HG02642 (cell line): Measurements from ENCODE around the gene CSF1R.

Source experiments
- ATAC-seq: cut with Tn5 transposase; IDR thresholded peaks from one replicate; pipeline ENCODE4 v1.9.1; 2021; ENCODE audit warnings: mild to moderate bottlenecking; ENCODE audit not compliant: unreplicated experiment, poor library complexity

CSF1R gene

DNA sequence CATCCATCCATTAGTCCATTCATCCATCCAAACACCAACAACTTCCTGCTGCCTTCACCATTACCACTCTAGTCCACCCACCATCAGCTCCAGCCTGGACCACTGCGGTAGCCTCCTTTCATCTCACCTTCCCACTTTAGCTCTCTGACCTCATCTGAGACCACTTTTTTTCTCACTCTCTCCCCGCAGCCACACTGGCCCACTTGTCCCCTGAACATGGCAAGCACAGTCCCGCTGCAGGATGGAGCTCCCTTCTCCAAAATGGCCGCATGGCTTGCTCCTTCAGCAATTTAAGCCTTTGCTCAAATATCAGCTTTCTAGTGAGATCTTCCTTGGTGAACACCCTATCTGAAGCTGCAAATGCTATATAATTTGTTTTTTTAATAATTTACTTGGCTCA, 11.1 kb downstream of the CSF1R start:
- ATAC-seq, result no peak

DNA sequence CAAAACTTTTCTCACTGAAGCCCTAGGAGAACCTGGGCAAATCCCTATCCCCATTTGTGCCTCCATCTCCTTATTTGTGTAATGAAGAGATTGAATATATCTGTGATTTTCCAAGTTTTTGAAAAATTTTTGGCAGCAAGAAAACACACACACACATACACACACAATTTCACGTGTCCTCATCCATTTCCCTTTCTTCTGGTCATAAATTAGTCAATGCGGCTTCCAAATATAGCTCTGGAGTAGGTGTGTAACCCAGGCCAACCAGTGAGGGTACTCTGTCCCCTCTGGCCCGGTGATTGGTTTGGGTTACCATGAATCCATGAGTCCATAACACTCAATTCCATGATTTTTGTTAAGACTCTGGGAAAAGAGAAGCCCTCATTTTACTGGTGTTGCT, 12.7 kb downstream of the CSF1R start:
- no peak for ATAC-seq

DNA sequence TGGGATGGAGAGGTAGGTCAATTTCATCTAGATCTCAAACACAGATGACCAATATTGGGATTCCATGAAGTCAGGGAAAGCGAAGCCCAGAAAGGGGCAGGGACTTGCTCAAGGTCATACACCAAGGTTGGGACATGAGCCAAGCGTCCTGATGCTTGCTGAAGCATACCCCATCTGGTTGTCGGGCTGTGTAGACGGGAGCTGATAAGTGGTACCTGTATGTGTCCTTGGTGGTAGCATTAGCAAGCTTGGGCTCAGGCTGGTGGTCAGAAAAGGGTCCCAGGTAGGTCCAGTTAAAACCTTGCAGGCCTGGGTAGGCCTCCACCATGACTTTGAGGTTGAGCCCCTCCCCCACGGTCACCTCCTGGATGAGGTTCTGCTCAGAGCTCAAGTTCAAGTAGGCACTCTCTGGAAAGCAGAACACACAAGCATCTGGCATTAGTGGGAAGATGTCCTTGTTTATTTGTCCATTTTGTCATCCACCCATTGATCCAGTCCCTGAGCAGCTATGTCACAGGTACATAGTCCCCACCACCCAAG, 13.2 kb downstream of the CSF1R start:
- no peak for ATAC-seq

- no peak for ATAC-seq
Observed at GRCh38 chr5:150070821-150071220, 15.5 kb downstream of the CSF1R start.

- no peak for ATAC-seq
Observed at GRCh38 chr5:150069672-150070627, 16.4 kb downstream of the CSF1R start.

- no peak for ATAC-seq
Observed at GRCh38 chr5:150068961-150069645, 17.3 kb downstream of the CSF1R start.

- no peak for ATAC-seq
Observed at GRCh38 chr5:150068472-150068871, 17.9 kb downstream of the CSF1R start.

- ATAC-seq, result no peak
Observed at GRCh38 chr5:150068071-150068470, 18.3 kb downstream of the CSF1R start.

DNA sequence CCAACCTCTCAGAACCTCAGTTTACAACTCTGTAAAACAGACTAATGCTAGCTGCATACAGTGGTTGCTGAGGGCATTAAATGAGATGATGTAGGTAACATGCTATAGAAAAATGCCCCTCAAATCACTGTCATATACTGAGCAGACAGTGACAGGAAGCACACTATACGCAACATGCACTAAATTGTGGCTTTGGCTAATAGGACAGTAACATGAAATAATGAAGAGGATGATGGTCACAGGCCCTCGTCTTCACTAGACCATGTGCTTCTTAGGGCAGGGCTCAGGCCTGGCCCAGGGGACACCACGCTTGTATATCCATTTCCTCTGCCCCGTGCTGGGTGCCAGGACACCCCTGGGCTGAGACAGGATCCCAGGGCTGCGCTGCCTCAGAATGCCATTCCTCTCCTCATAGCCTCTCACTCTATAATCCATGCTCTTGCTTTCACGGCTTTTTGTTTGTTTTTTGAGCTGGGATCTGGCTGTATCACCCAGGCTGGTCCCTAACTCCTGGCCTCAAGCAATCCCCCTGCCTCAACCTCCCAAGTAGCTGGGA, 18.9 kb downstream of the CSF1R start:
- ATAC-seq, result no peak

DNA sequence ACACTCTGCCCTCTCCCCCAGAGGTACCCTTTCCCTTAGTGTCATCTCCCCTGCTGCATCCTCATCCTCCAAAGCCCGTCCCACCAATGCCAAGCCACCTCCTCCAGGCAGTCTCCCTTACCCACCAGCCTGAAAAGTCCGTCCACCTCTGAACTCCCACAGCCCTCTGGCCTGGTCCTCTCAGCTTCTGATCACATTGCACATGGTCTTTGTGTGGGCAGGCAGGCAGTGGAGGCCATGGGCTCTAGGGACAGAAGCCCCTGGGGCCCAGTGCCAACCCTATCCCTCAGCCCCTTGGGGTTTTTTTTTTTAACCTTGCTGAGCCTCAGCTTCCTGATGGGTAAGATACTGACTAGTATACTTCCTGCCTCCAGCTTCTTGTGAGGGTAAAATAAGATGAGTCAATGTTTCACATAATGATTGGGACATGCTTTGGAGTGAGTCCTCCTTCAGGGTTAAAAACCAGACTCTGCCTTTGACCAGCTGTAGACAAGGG, 19.4 kb downstream of the CSF1R start:
- no peak for ATAC-seq

DNA sequence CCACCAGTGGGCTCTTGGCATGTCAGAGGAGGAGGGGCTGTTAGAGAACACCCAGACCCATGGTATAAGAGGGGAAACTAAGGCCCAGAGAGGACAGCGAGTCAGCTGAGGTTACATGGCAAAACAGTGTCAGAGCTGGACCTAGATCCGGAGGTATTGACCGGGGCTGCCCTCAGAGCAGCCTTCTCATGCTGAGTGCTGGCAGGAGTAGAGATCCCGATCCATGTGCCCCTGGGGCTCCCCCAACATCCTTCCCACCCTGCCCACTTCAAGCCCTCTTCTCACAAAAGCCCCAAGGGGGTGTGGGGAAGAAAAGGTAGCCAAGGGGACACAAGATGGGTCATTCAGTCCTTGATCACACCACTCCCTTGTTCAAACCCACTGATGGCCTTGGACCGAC, 19.9 kb downstream of the CSF1R start:
- ATAC-seq, result no peak

DNA sequence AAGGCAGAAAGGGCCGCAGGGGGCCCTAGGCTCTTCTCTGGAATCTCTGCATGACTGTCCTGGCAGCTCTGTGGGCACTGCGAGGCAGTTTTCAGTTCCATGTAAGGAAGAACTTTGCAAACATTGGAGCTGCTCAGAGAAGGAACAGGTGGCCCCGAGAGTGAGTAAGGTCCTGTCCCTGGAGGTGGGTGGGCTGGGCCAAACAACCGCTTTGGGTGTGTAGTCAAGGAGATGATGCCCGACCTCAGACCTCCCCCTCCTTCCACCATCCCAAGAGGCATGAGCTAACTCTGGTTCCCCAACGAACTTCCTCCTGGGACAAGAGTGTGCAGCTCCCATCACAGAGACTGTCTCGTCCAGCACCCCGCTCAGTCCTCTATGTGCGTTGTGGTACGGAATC, 20.5 kb downstream of the CSF1R start:
- ATAC-seq, result no peak

DNA sequence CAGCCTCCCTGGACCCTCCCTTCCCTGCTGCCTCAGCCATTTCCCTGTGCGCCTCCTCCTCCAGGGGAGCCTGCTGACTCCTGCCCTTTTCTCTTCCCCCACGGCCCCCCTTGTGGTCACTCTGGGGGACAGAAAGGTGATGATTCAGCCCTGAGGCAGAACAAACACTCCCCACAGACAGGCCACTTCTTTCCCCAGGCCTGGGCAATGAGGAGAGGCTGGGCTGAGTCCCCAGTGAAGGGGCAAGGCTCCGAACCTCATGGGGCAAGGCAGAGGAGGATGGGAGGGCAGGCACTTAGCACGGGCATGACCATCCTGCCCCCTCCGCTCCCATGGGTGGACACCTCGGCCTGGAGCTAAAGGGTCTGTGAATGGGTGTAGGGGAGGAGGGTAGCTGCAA, 21.0 kb downstream of the CSF1R start:
- ATAC-seq, result no peak

DNA sequence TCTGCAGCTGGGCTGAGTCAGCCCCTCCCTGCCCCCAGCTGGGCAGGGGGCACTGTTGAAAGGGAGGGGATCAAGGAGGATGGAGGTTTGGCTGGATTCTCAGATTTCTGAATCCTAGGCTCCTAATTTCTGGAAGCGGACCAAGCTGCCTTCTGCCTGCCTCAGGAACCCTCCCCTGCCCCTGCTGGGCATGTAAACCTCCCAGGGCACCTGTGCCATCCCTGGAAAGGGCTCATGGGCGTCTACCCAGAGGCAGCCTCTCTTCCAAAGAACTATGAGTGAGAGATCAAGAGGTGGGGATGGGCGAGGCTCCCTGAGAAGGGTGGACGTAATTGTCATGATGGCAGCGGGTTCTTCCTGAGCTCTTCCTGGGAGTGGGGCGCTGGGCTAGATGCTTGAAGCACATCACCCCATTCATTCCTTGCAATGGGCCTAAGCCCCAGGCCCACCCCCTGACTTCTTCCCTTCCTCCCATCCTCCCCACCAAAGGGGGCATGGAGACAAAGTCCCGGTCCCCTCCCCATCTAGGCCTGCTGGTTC, 21.6 kb downstream of the CSF1R start:
- no peak for ATAC-seq

DNA sequence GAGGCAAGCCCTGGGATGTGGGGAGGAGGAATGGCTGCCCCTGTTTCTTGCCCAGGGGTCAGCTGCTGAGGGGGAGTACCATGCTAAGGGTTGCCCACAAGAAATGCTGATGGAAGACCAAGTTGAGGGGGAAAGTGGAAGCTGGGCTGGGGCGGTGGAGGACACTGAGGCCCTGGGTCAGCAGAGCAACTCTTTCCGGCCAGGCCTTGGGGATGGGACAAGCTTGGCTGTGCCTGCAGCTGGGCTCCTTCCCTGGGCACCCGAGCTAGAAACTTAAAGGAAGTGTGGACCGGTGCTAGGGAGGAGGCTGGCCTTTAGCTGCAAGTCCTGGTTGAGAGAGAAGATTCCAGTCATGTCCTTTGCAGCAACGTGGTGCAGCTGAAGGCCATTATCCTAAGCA, 22.7 kb downstream of the CSF1R start:
- ATAC-seq, result no peak

GRCh38 chr5:150062216-150062922, 24.0 kb downstream of the CSF1R start:
- no peak for ATAC-seq

GRCh38 chr5:150061538-150061995, 24.8 kb downstream of the CSF1R start:
- ATAC-seq, result no peak

GRCh38 chr5:150060471-150060870, 25.9 kb downstream of the CSF1R start:
- no peak for ATAC-seq

DNA sequence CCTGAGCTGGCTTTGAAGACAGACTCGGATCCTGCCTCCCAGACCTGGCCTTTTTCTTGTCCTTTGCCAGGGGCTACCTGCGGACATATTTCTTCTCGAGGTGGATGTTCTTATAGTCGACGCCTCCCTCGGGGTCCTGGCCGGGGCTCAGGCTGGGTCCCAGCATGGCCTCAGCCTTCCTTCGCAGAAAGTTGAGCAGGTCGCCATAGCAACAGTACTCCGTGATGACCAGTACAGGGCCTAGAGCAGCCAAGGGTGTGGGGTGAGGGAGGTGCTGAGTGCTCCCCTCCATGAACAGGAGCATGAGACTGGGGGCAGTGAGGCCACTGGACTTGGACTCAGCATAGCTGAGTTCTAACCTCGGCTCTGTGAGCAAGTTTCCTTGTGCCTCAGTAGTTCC, 26.7 kb downstream of the CSF1R start:
- ATAC-seq, result no peak
